ENCODE data around the gene EEFSEC.

GRCh38 chr3:128404276-128405068 is 251.2 kb downstream of the EEFSEC start:
- no peak for TF ChIP-seq FOXA1 (IDR thresholded peaks at IDR 0.05)
- no peak for TF ChIP-seq ELF4 (IDR thresholded peaks at IDR 0.05)
- no peak for TF ChIP-seq CTBP1 (IDR thresholded peaks at IDR 0.05; ENCODE audit: borderline replicate concordance)
- no peak for TF ChIP-seq HDGF (IDR thresholded peaks at IDR 0.05; ENCODE audit: borderline replicate concordance)
- no peak for TF ChIP-seq SUZ12 (IDR thresholded peaks at IDR 0.05)
- TF ChIP-seq PKNOX1 (IDR thresholded peaks at IDR 0.05), result no peak
- no peak for TF ChIP-seq FOXK2 (IDR thresholded peaks at IDR 0.05)
- no peak for TF ChIP-seq BHLHE40 (IDR thresholded peaks at IDR 0.05; ENCODE audit: borderline replicate concordance)
- no peak for TF ChIP-seq TARDBP (IDR thresholded peaks at IDR 0.05)
- no peak for TF ChIP-seq FOXM1 (IDR thresholded peaks at IDR 0.05; ENCODE audit: borderline replicate concordance)
- TF ChIP-seq SP1 (IDR thresholded peaks at IDR 0.05), result no peak

Data from HEK293T (cell line).